Keratinocyte (primary cell): ENCODE measurements around the gene NCKAP1.

ENCODE experiments used
- CTCF ChIP-seq, 3 experiments: IDR thresholded peaks in 1 of 3; conservative IDR thresholded peaks in 1 of 3; optimal IDR thresholded peaks in 1 of 3; 2 replicates in 2 of 3; 3 replicates in 1 of 3; pipeline versions ENCODE3 to v1.5.1; 2011; ENCODE audit warnings: low read length in 3 of 3, mild to moderate bottlenecking in 3 of 3, moderate library complexity in 2 of 3, control low read depth in 1 of 3, inconsistent platforms in 1 of 3; ENCODE audit not compliant: insufficient read depth in 2 of 3; ENCODE audit errors: extremely low read depth in 1 of 3
- EZH2 ChIP-seq: IDR thresholded peaks from one replicate; pipeline ENCODE4 v1.6.1; 2012; ENCODE audit warnings: inconsistent platforms, mild to moderate bottlenecking, low read length, moderate library complexity

DNA sequence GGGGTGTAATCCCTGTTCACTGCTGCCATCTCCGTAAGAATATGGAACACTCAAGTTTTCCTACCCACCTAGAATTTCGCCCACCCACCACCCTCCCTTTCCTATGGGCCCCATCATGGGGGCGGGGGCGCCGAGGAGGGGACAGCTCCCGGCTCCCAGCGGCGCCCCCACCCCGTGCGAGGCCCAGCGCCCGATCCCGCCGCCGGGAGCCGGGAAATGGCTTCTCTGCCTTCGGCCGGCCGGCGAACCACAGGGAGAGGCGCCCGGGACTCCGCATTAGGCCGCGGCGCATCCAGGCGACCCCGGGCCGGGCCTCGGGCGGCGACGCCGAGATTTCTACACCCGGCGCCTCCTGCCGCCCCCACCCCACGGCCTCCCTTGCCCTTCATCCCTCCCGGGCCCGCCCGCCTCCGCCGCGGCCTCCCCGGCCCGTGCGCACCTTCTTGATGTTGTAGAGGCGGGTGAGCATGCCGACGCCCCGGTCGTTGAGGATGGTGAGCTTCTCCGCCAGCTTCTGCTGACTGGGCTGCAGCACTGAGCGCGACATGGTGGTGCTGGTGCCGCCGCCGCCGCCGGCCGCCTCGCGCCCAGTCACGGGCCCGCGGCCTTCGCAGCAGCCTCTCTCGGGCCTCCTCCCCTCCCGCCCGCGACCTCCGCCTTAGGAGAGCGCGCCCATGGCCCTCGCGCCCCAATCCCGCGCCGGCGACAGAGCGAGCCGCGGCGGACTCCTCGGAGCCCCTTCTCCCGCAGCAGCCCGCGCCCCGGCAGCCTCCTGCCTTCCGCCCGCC lies 510 bp downstream of the NCKAP1 start:
- TF ChIP-seq CTCF (optimal IDR thresholded peaks at IDR 0.05 in 1 of 3, IDR thresholded peaks at IDR 0.05 in 1 of 3, conservative IDR thresholded peaks at IDR 0.05 in 1 of 3; ENCODE audit: extremely low read depth in 1 of 3, insufficient read depth in 2 of 3, low read length in 3 of 3), result no peak
- TF ChIP-seq EZH2, result no peak
